PC-3 (cell line): Measurements from ENCODE around the gene ALDH3A2.

ENCODE experiments used
- CTCF ChIP-seq: fragments of 300-600 bp; sonication (generic); conservative IDR thresholded peaks from 2 replicates; pipeline ENCODE4 v1.5.1; 2017; ENCODE audit warnings: antibody characterized with exemption, low read depth, mild to moderate bottlenecking, low read length
- EZH2 ChIP-seq: fragments of 300-600 bp; sonication (generic); IDR thresholded peaks from one replicate; pipeline ENCODE4 v1.6.1; 2017; ENCODE audit warnings: antibody characterized with exemption, mild to moderate bottlenecking, low read length; ENCODE audit not compliant: unreplicated experiment

DNA sequence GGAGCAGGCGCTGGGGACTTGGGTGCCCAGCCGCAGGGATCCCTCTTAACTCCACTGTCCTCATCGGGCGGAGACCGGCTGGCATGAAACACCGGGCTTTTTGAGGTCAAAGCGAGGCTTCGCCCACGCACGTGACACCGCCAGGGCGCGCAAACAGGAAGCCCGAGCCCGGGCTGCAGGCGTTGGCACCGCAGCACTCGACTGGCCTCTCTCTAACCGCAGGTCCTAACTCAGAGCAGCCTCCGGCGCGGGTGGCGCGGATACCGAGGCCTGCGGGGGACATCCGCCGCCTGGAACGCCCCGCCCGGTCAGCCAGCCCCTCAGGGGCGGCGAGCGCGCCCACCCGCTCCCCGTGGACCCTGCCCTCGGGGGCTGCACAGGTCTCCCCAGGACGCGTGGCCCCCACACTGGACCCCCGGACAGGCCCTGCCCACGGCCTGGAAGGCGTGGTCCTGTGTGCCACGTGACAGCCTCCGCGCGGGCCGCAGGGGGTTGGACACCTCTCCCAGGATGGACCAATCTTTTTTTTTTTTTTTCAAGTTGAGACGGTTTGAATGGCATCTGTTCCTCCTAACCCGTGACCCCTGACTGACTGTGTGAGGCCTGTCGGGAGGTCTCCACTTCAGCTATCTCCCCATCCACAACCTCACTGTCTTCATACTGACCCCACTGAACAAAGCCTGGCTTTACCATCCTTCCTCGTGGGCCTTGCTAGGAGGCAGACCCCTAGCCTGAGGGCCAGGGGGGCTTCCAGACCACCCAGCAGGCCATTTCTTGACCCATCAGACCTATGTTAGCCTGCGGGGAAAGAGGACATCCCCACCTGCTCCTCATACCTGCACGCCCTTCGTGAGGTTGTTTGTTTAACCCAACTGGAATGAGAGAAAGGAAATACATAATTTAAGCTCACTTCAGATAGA lies 76.2 kb downstream of the ALDH3A2 start:
- no peak for TF ChIP-seq CTCF
- TF ChIP-seq EZH2 = no peak
